ENCODE data around the gene CD3D. TPM values are rescaled to one million over a fixed set of nuclear protein-coding genes. Genes with fewer than 3 reads are reported as not detected.

CD3D gene
- total RNA-seq: 1.8 TPM in 1 of 2 replicates, not detected in the other

GRCh38 chr11:118342503-118343161 is at the start of gene CD3D:
Gene CD3D, minus strand, starts transcription at chr11:118342705. Its CDS starts 98 bp downstream, at chr11:118342607.
- intact Hi-C loops (cut with micrococcal nuclease): no loop called here
- Mint-ChIP-seq H3K27ac (no peak within 1 kb of the TSS), H3K27me3 (peaks cover 4% of the 10 kb centered on the region), H3K9me3 (no peaks in the 10 kb centered on the region), H3K4me1 (peaks cover 12% of the 10 kb centered on the region), H3K4me3 (no peak within 1 kb of the TSS), H3K36me3 (ENCODE audit: low read depth) (no peaks in the 10 kb centered on the region)
- DNase-seq (no peak), ATAC-seq (ENCODE audit: low read depth) (no peak)
- ChIA-PET CTCF (interaction anchor here (1.1 kb wide), 1 partner anchor 144 kb away, joined by 5 read pairs; no protein-coding TSS in a partner anchor), POLR2A (no interaction called here)
- no peak for TF ChIP-seq CTCF (IDR thresholded peaks at IDR 0.05)

GRCh38 chr11:118383657-118384056 is 41.2 kb upstream of the CD3D start:
- no peak for DNase-seq
- Mint-ChIP-seq H3K27ac (no peak overlapping the region), H3K27me3 (no peaks in the 10 kb centered on the region), H3K4me1 (no peaks in the 10 kb centered on the region), H3K4me3 (no peak overlapping the region), H3K36me3 (ENCODE audit: low read depth) (peaks cover 86% of the 10 kb centered on the region), H3K9me3 (no peaks in the 10 kb centered on the region)
- TF ChIP-seq CTCF (IDR thresholded peaks at IDR 0.05): no peak
- POLR2A ChIA-PET: no interaction called here
- ATAC-seq (ENCODE audit: low read depth): no peak
- CTCF ChIA-PET: no interaction called here
- intact Hi-C loops (cut with micrococcal nuclease): no loop called here

DNA sequence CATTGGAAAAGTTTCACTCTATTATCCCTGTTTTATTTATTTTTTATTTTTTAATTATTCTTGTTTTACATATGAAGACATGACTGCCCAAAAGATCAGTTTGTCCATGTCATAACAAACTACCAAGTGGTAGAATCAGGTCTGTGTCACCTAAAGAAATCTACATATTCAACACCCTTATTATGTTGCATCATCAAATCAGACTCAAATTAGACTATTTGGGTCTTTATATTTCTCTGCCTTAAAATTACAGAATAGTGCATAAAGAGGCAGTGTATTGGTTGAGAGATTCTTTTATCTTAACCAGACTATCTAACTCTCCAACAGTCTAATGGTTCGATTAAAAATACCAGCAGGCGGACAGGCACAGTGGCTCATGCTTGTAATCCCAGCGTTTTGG is 40.4 kb upstream of the CD3D start:
- intact Hi-C loops (cut with micrococcal nuclease): no loop called here
- DNase-seq (no peak), ATAC-seq (ENCODE audit: low read depth) (no peak)
- Mint-ChIP-seq H3K4me1 (no peaks in the 10 kb centered on the region), H3K4me3 (no peak overlapping the region), H3K36me3 (ENCODE audit: low read depth) (peaks cover 87% of the 10 kb centered on the region), H3K27me3 (no peaks in the 10 kb centered on the region), H3K9me3 (no peaks in the 10 kb centered on the region), H3K27ac (no peak overlapping the region)
- ChIA-PET POLR2A (no interaction called here), CTCF (no interaction called here)
- no peak for TF ChIP-seq CTCF (IDR thresholded peaks at IDR 0.05)

DNA sequence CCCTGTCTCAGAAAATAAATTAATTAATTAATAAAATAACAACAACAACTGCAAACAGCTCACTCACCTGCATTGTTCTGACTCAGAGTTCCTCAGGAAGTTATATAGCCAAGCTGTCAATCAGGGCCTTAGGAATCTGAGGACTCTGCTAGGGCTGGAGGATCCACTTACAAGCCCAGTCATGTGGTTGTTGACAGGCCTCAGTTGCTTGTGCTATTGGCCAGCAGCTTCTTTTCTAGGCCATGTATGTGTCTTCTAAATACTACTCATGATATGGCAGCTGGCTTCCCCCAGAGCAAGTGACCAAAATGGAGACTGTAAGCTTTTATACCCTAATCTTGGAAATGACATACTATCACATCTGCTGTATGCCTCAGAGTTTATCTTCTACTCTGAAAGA is 38.1 kb upstream of the CD3D start:
- no peak for ATAC-seq (ENCODE audit: low read depth)
- no peak for DNase-seq
- H3K27ac Mint-ChIP-seq: no peak overlapping the region
- H3K4me1 Mint-ChIP-seq: no peaks in the 10 kb centered on the region
- TF ChIP-seq CTCF (IDR thresholded peaks at IDR 0.05): no peak
- no peak overlapping the region for H3K4me3 Mint-ChIP-seq
- no peaks in the 10 kb centered on the region for H3K9me3 Mint-ChIP-seq
- intact Hi-C loops (cut with micrococcal nuclease): no loop called here
- CTCF ChIA-PET: no interaction called here
- H3K27me3 Mint-ChIP-seq: no peaks in the 10 kb centered on the region
- peaks cover 87% of the 10 kb centered on the region for H3K36me3 Mint-ChIP-seq (ENCODE audit: low read depth)
- POLR2A ChIA-PET: no interaction called here

GRCh38 chr11:118379497-118379896 is 37.0 kb upstream of the CD3D start:
- no peak for TF ChIP-seq CTCF (IDR thresholded peaks at IDR 0.05)
- DNase-seq (no peak), ATAC-seq (ENCODE audit: low read depth) (no peak)
- no peaks in the 10 kb centered on the region for H3K4me1 Mint-ChIP-seq
- peaks cover 91% of the 10 kb centered on the region for H3K36me3 Mint-ChIP-seq (ENCODE audit: low read depth)
- intact Hi-C loops (cut with micrococcal nuclease): no loop called here
- POLR2A ChIA-PET: no interaction called here
- H3K9me3 Mint-ChIP-seq: no peaks in the 10 kb centered on the region
- H3K4me3 Mint-ChIP-seq: no peak overlapping the region
- CTCF ChIA-PET: no interaction called here
- H3K27ac Mint-ChIP-seq: no peak overlapping the region
- no peaks in the 10 kb centered on the region for H3K27me3 Mint-ChIP-seq
